IMR-90 (cell line): ENCODE results near the gene BCL2L11. TPM values are rescaled to one million over a fixed set of nuclear protein-coding genes. Genes with fewer than 3 reads are reported as not detected.

Experiments used
- ATAC-seq: fragments of 200-7000 bp; cut with Tn5 transposase; 2 replicates; pipeline ENCODE4 v1.9.1; 2020; ENCODE audit warnings: low read depth, mild to moderate bottlenecking, moderate library complexity
- BruUV-seq: library from RNA; stranded (reverse); fragments of 400-500 nt; replicated peaks from 2 replicates; lab custom pipeline; 2021; lab: Mats Ljungman, UMichigan
- CTCF ChIA-PET: fragments of 300-600 bp; formaldehyde crosslinking; extraction: SDS; loops from one replicate; lab custom pipeline; 2021; ENCODE audit warnings: antibody characterized with exemption; lab: Yijun Ruan, JAX
- POLR2A ChIA-PET: fragments of 300-600 bp; sonication (Branson Sonifier 250); formaldehyde crosslinking; loops from one replicate; lab custom pipeline; 2022; ENCODE audit warnings: antibody characterized with exemption; ENCODE audit not compliant: unreplicated experiment; lab: Charles Lee
- DNase-seq: peaks from one replicate; pipeline ENCODE4 v3.0.0; 2013
- H2AFZ ChIP-seq: replicated peaks from 2 replicates; pipeline ENCODE3; 2013; ENCODE audit warnings: low read length, mild to moderate bottlenecking; ENCODE audit not compliant: poor library complexity
- H2AK5ac ChIP-seq: 2 replicates; pipeline ENCODE4 v1.6.1; 2013; ENCODE audit warnings: low read depth, low read length, inconsistent platforms
- H2AK9ac ChIP-seq: replicated peaks from 2 replicates; pipeline ENCODE3; 2013; ENCODE audit warnings: mild to moderate bottlenecking, low read depth, low read length, moderate library complexity; ENCODE audit not compliant: poor library complexity
- H2BK120ac ChIP-seq: 2 replicates; pipeline ENCODE4 v1.6.1; 2013; ENCODE audit warnings: low read depth, low read length, inconsistent platforms
- H2BK15ac ChIP-seq: 3 replicates; pipeline ENCODE4 v1.6.1; 2013; ENCODE audit warnings: low read depth, low read length, inconsistent platforms
- H2BK20ac ChIP-seq: 2 replicates; pipeline ENCODE4 v1.6.1; 2013; ENCODE audit warnings: low read depth, mild to moderate bottlenecking, inconsistent platforms, low read length, moderate library complexity
- H2BK5ac ChIP-seq: 2 replicates; pipeline ENCODE4 v1.6.1; 2013; ENCODE audit warnings: mild to moderate bottlenecking, low read depth, low read length, inconsistent platforms; ENCODE audit not compliant: poor library complexity, severe bottlenecking
- H3K14ac ChIP-seq: replicated peaks from 2 replicates; pipeline ENCODE4 v1.6.1; 2013; ENCODE audit warnings: low read depth, low read length, inconsistent platforms
- H3K18ac ChIP-seq: 2 replicates; pipeline ENCODE4 v1.6.1; 2013; ENCODE audit warnings: low read depth, low read length, control low read depth
- H3K23ac ChIP-seq: 2 replicates; pipeline ENCODE4 v1.6.1; 2013; ENCODE audit warnings: low read depth, low read length, inconsistent platforms
- H3K27ac ChIP-seq: 2 replicates; pipeline ENCODE4 v1.5.1; 2013; ENCODE audit warnings: mild to moderate bottlenecking, control low read depth, low read length; ENCODE audit not compliant: insufficient read depth
- H3K27me3 ChIP-seq: 2 replicates; pipeline ENCODE4 v1.6.1; 2013; ENCODE audit warnings: low read length; ENCODE audit not compliant: control insufficient read depth, insufficient read depth
- H3K36me3 ChIP-seq: 2 replicates; pipeline ENCODE4 v1.6.1; 2013; ENCODE audit warnings: low read length, mixed read lengths; ENCODE audit not compliant: control insufficient read depth, insufficient read depth
- H3K4ac ChIP-seq: 2 replicates; pipeline ENCODE4 v1.6.1; 2013; ENCODE audit warnings: low read depth, low read length, inconsistent platforms
- H3K4me1 ChIP-seq: 2 replicates; pipeline ENCODE4 v1.6.1; 2013; ENCODE audit warnings: low read length, mixed read lengths; ENCODE audit not compliant: control insufficient read depth, insufficient read depth
- H3K4me2 ChIP-seq: 2 replicates; pipeline ENCODE4 v1.6.1; 2013; ENCODE audit warnings: low read depth, mild to moderate bottlenecking, control low read depth, low read length, moderate library complexity
- H3K4me3 ChIP-seq: 2 replicates; pipeline ENCODE4 v1.5.1; 2013; ENCODE audit warnings: low read depth, mild to moderate bottlenecking, control low read depth, low read length, moderate library complexity; ENCODE audit not compliant: insufficient read depth
- H3K56ac ChIP-seq: 2 replicates; pipeline ENCODE4 v1.6.1; 2013; ENCODE audit warnings: low read length, inconsistent platforms; ENCODE audit not compliant: insufficient read depth; ENCODE audit errors: extremely low read depth
- H3K79me1 ChIP-seq, 2 experiments: 2 replicates each; pipeline ENCODE4 v1.6.1; 2013; ENCODE audit warnings: low read length in 2 of 2, inconsistent platforms in 1 of 2, low read depth in 1 of 2
- H3K9ac ChIP-seq: 2 replicates; pipeline ENCODE4 v1.6.1; 2013; ENCODE audit warnings: low read depth, low read length, control low read depth
- H3K9me1 ChIP-seq: 2 replicates; pipeline ENCODE4 v1.6.1; 2013; ENCODE audit warnings: low read length, inconsistent platforms; ENCODE audit not compliant: insufficient read depth
- H3K9me3 ChIP-seq: 2 replicates; pipeline ENCODE4 v1.6.1; 2013; ENCODE audit warnings: low read length; ENCODE audit not compliant: control insufficient read depth, insufficient read depth
- H4K20me1 ChIP-seq: 2 replicates; pipeline ENCODE4 v1.6.1; 2013; ENCODE audit warnings: low read length, inconsistent platforms; ENCODE audit not compliant: insufficient read depth
- H4K5ac ChIP-seq: 2 replicates; pipeline ENCODE4 v1.6.1; 2013; ENCODE audit warnings: mild to moderate bottlenecking, low read depth, low read length, control low read depth
- H4K8ac ChIP-seq, 2 experiments: 2 replicates each; pipeline ENCODE4 v1.6.1; 2013; ENCODE audit warnings: low read depth in 2 of 2, low read length in 2 of 2, control low read depth in 1 of 2, inconsistent platforms in 1 of 2
- H4K91ac ChIP-seq: 2 replicates; pipeline ENCODE4 v1.6.1; 2013; ENCODE audit warnings: low read depth, low read length, inconsistent platforms; ENCODE audit not compliant: insufficient read depth
- ELK1 ChIP-seq: fragments of 150-350 bp; IDR thresholded peaks from 2 replicates; pipeline ENCODE4 v1.6.1; 2016; ENCODE audit warnings: low read depth, mild to moderate bottlenecking, low read length, moderate library complexity, borderline replicate concordance
- MAZ ChIP-seq: IDR thresholded peaks from 2 replicates; pipeline ENCODE4 v1.6.1; 2012; ENCODE audit warnings: low read depth, mild to moderate bottlenecking, low read length, improper control_type of control experiment, moderate library complexity, borderline replicate concordance
- MXI1 ChIP-seq: IDR thresholded peaks from 2 replicates; pipeline ENCODE4 v1.6.1; 2012; ENCODE audit warnings: low read depth, mild to moderate bottlenecking, low read length, moderate library complexity, borderline replicate concordance
- NFE2L2 ChIP-seq: fragments of 150-350 bp; IDR thresholded peaks from 2 replicates; pipeline ENCODE4 v1.6.1; 2016; ENCODE audit warnings: low read depth, mild to moderate bottlenecking, low read length
- POLR2A ChIP-seq: IDR thresholded peaks from 2 replicates; pipeline ENCODE4 v1.6.1; 2012; ENCODE audit warnings: mild to moderate bottlenecking, low read depth, low read length
- RAD21 ChIP-seq: IDR thresholded peaks from 2 replicates; pipeline ENCODE4 v1.6.1; 2012; ENCODE audit warnings: low read length, improper control_type of control experiment
- RFX5 ChIP-seq: IDR thresholded peaks from 2 replicates; pipeline ENCODE4 v1.8.0; 2012; ENCODE audit warnings: low read depth, mild to moderate bottlenecking, low read length, moderate library complexity
- WGBS, 2 experiments: methylation state at CpG; one replicate each; pipeline versions ENCODE4 v1.1.5 to v1.1.7; 2013; ENCODE audit warnings: missing lambda C conversion rate in 2 of 2; ENCODE audit not compliant: insufficient read length in 1 of 2; ENCODE audit errors: extremely low coverage in 2 of 2; 5-methylcytosine and 5-hydroxymethylcytosine counted together
- dilution Hi-C: fragments of 300-500 bp; cut with HindIII; formaldehyde crosslinking; loops from one replicate; pipeline ENCODE4 v1.14.3; 2018; ENCODE audit warnings: low sequenced_read_pairs; ENCODE audit not compliant: unreplicated experiment
- in situ Hi-C: fragments of 300-500 bp; cut with MboI; formaldehyde crosslinking; loops from 3 replicates; pipeline ENCODE4 v1.14.3; 2019; ENCODE audit warnings: low sequenced_read_pairs, inconsistent platforms, mixed read lengths
- intact Hi-C: fragments of 100-400 bp; cut with micrococcal nuclease; formaldehyde crosslinking; loops from 2 replicates; pipeline ENCODE4 v1.10.0; 2022
- polyA plus RNA-seq, 3 experiments: library from polyadenylated mRNA; depleted of rRNA; stranded (reverse); fragments of >200 nt; gene quantifications; 2 replicates each; pipeline ENCODE4 v1.2.3, GENCODE V29; 2012; ENCODE audit warnings: low replicate concordance in 1 of 3
- total RNA-seq: library from RNA; depleted of rRNA; stranded (reverse); fragments of >200 nt; gene quantifications from 2 replicates; pipeline ENCODE4 v1.2.3, GENCODE V29; 2012

Gene BCL2L11
- total and polyA plus RNA-seq, 2 of the 4 experiments (the other 2 are of a cell fraction), result 1.1 to 1.7 TPM

DNA sequence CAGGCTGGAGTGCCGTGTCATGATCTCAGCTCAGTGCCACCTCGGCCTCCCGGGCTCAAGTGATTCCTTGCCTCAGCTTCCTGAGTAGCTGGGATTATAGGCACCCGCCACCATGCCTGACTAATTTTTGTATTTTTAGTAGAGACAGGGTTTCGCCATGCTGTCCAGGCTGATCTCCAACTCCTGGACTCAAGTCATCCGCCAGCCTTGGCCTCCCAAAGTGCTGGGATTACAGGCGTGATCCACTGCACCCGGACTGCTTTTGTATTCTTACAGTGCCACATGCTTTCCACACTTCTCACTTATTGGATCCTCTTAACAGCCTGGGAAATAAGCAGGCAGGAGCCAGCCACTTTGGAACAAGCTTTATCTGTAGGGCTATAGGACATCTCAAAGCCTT, 25.3 kb upstream of the BCL2L11 start:
- Histone ChIP-seq H3K56ac (no peak overlapping the region), H3K9ac (no peak overlapping the region), H3K14ac (no peak overlapping the region), H4K91ac (no peak overlapping the region), H2AFZ (no peak overlapping the region), H2AK5ac (no peak overlapping the region), H3K9me3 (no peaks in the 10 kb centered on the region), H3K18ac (no peak overlapping the region), H2BK5ac (no peak overlapping the region), H2BK20ac (no peak overlapping the region), H3K9me1 (no peaks in the 10 kb centered on the region), H3K27me3 (peaks cover 52% of the 10 kb centered on the region), H3K4me1 (no peaks in the 10 kb centered on the region), H3K27ac (no peak overlapping the region), H4K20me1 (no peaks in the 10 kb centered on the region), H4K5ac (no peak overlapping the region), H2AK9ac (no peak overlapping the region), H3K4me2 (no peak overlapping the region), H3K23ac (no peak overlapping the region), H3K4ac (no peak overlapping the region), H3K36me3 (no peaks in the 10 kb centered on the region), H2BK15ac (no peak overlapping the region), H3K4me3 (no peak overlapping the region), H2BK120ac (no peak overlapping the region), H4K8ac (no peak overlapping the region), H3K79me1 (no peaks in the 10 kb centered on the region)
- DNase-seq (no peak), ATAC-seq (no peak)
- intact Hi-C loops (no loop called here), in situ Hi-C loops (no loop called here), dilution Hi-C loops (no loop called here)
- POLR2A ChIA-PET, result no interaction called here
- no peak for TF ChIP-seq MAZ
- no peak for TF ChIP-seq RAD21
- no peak for TF ChIP-seq ELK1
- TF ChIP-seq RFX5, result no peak
- TF ChIP-seq NFE2L2, result no peak
- TF ChIP-seq MXI1, result no peak
- no peak for TF ChIP-seq POLR2A
- CTCF ChIA-PET, result no interaction called here
- no TSS peak for BruUV-seq
- no CpG with 5 or more reads among the region's 8 CpGs for WGBS, 2 experiments
